Sigmoid colon (tissue), 7 donors: ENCODE data around the gene CKS2. TPM values are rescaled to one million over a fixed set of nuclear protein-coding genes. Genes with fewer than 3 reads are reported as not detected.

Experiments
- DNase-seq: peaks from one replicate; pipeline ENCODE4 v3.0.0-alpha.2; 2019
- H3K27ac ChIP-seq, 4 donors: fragments of 200-600 bp; sonication (generic); one replicate each; pipeline ENCODE4 v1.5.1; 2016 to 2019; ENCODE audit warnings: mild to moderate bottlenecking in 1 of 4
- H3K27me3 ChIP-seq, 3 donors: fragments of 200-600 bp; sonication (generic); one replicate each; pipeline ENCODE4 v1.5.1; 2019; ENCODE audit warnings: mild to moderate bottlenecking in 1 of 3
- H3K36me3 ChIP-seq, 4 donors: fragments of 200-600 bp; sonication (generic); one replicate each; pipeline ENCODE4 v1.5.1; 2016 to 2019
- H3K4me1 ChIP-seq, 4 donors: fragments of 200-600 bp; sonication (generic); one replicate each; pipeline ENCODE4 v1.5.1; 2017 to 2019
- H3K4me3 ChIP-seq, 4 donors: fragments of 200-600 bp; sonication (generic); one replicate each; pipeline ENCODE4 v1.5.1; 2017 to 2019; ENCODE audit warnings: mild to moderate bottlenecking in 2 of 4, moderate library complexity in 1 of 4
- H3K9me3 ChIP-seq, 4 donors: fragments of 200-600 bp in 3 of 4; sonication (generic) in 3 of 4; one replicate each; pipeline versions ENCODE4 v1.5.1 to v1.6.1; 2013 to 2019
- CTCF ChIP-seq, 4 experiments: fragments of 450-650 bp in 3 of 4; fragments of 200-600 bp in 1 of 4; IDR thresholded peaks; one replicate each; pipeline ENCODE4 v1.5.1; 2016 to 2019; ENCODE audit warnings: antibody characterized with exemption in 4 of 4, mild to moderate bottlenecking in 3 of 4, moderate library complexity in 2 of 4
- EP300 ChIP-seq, 4 donors: sonication (generic); formaldehyde crosslinking; IDR thresholded peaks; one replicate each; pipeline ENCODE4 v1.6.1; 2017; ENCODE audit warnings: antibody characterized with exemption in 4 of 4
- POLR2A ChIP-seq, 2 donors: fragments of 450-650 bp; IDR thresholded peaks; one replicate each; pipeline ENCODE4 v1.6.1; 2016; ENCODE audit warnings: antibody characterized with exemption in 2 of 2, mild to moderate bottlenecking in 2 of 2, moderate library complexity in 2 of 2
- POLR2AphosphoS5 ChIP-seq, 4 donors: sonication (generic); formaldehyde crosslinking; IDR thresholded peaks; one replicate each; pipeline ENCODE4 v1.6.1; 2017; ENCODE audit warnings: antibody characterized with exemption in 4 of 4
- WGBS, 2 donors: extraction: QIAGEN DNeasy Blood & Tissue Kit; methylation state at CpG; one replicate each; pipeline ENCODE4 v1.1.7; 2013; 5-methylcytosine and 5-hydroxymethylcytosine counted together
- intact Hi-C: fragments of 100-400 bp; cut with DNase I; formaldehyde crosslinking; loops from one replicate; pipeline ENCODE4 v1.15.1; 2023
- polyA plus RNA-seq, 3 donors: library from polyadenylated mRNA; stranded (reverse); fragments of 200-250 nt; gene quantifications; one replicate each; pipeline ENCODE4 v1.2.3, GENCODE V29; 2013
- total RNA-seq, 4 donors: library from RNA; depleted of rRNA; stranded (reverse); fragments of >200 nt; gene quantifications; one replicate each; pipeline ENCODE4 v1.1.0, GENCODE V29; 2016
- donor health status: healthy with polysubstance abuse.
- donor health status: Bipolar disorder and iron deficiency.
- donor health status: healthy.

Gene CKS2
- total and polyA plus RNA-seq, 7 donors: 4.7 to 151 (median 18.9) TPM

GRCh38 chr9:89309166-89309565 is 1.8 kb upstream of the CKS2 start:
- peak overlapping the region; percentile 99 to 100 (median 100) for H3K27ac ChIP-seq
- no peak for TF ChIP-seq EP300 (IDR thresholded peaks at IDR 0.05)
- TF ChIP-seq POLR2A (IDR thresholded peaks at IDR 0.05): no peak
- no peak for TF ChIP-seq POLR2AphosphoS5 (IDR thresholded peaks at IDR 0.05)
- no peak for TF ChIP-seq CTCF (IDR thresholded peaks at IDR 0.05)
- WGBS, 2 donors: 87 to 91% methylated on average over 6 of the region's 6 CpGs
- no peaks in the 10 kb centered on the region for H3K27me3 ChIP-seq
- intact Hi-C loops: loop anchor here (5.0 kb wide), 1 partner anchor 127 kb away; no protein-coding TSS in a partner anchor
- H3K4me1 ChIP-seq: peaks cover 0 to 33% (median 23%) of the 10 kb centered on the region in 4 donors
- H3K9me3 ChIP-seq: no peaks in the 10 kb centered on the region
- DNase-seq: no peak
- no peaks in the 10 kb centered on the region for H3K36me3 ChIP-seq
- no peak overlapping the region for H3K4me3 ChIP-seq

GRCh38 chr9:89309608-89310474 is 1.2 kb upstream of the CKS2 start:
- intact Hi-C loops: loop anchor here (5.0 kb wide), 1 partner anchor 128 kb away; no protein-coding TSS in a partner anchor
- H3K27me3 ChIP-seq: no peaks in the 10 kb centered on the region

GRCh38 chr9:89311346-89312221 is 589 bp downstream of the CKS2 start:
- H3K36me3 ChIP-seq: no peaks in the 10 kb centered on the region
- H3K9me3 ChIP-seq: no peaks in the 10 kb centered on the region
- no peaks in the 10 kb centered on the region for H3K27me3 ChIP-seq
- peak overlapping the region; percentile 51 to 97 (median 83) for H3K4me3 ChIP-seq
- intact Hi-C loops: no loop called here
- peak; percentile 67 for DNase-seq
- no peak for TF ChIP-seq CTCF (IDR thresholded peaks at IDR 0.05)
- no peak for TF ChIP-seq POLR2A (IDR thresholded peaks at IDR 0.05)
- TF ChIP-seq POLR2AphosphoS5 (IDR thresholded peaks at IDR 0.05): no peak
- TF ChIP-seq EP300 (IDR thresholded peaks at IDR 0.05): no peak
- H3K27ac ChIP-seq: peak overlapping the region; percentile 76 to 100 (median 99)
- H3K4me1 ChIP-seq: peaks cover 0 to 33% (median 23%) of the 10 kb centered on the region in 4 donors
- WGBS, 2 donors: 0 to 1% methylated on average over 54 of the region's 54 CpGs

More at GRCh38 chr9:89309608-89310474, 1.2 kb upstream of the CKS2 start:
- H3K27ac ChIP-seq: peak overlapping the region; percentile 99 to 100 (median 100)
- 7 to 19% methylated on average over 23 of the region's 23 CpGs for WGBS, 2 donors
- TF ChIP-seq CTCF (IDR thresholded peaks at IDR 0.05) (no peak), POLR2AphosphoS5 (IDR thresholded peaks at IDR 0.05) (no peak), EP300 (IDR thresholded peaks at IDR 0.05) (no peak), POLR2A (IDR thresholded peaks at IDR 0.05) (no peak)
- DNase-seq: no peak
- H3K36me3 ChIP-seq: no peaks in the 10 kb centered on the region
- peak overlapping the region; percentile 66 to 97 (median 80) for H3K4me3 ChIP-seq
- H3K9me3 ChIP-seq: no peaks in the 10 kb centered on the region
- H3K4me1 ChIP-seq: peaks cover 0 to 33% (median 23%) of the 10 kb centered on the region in 4 donors

GRCh38 chr9:89312222-89312571 is 1.2 kb downstream of the CKS2 start:
- peak overlapping the region in 1 of 4 donors; percentile 100 for H3K27ac ChIP-seq
- no peaks in the 10 kb centered on the region for H3K36me3 ChIP-seq
- no peak for TF ChIP-seq POLR2AphosphoS5 (IDR thresholded peaks at IDR 0.05)
- TF ChIP-seq EP300 (IDR thresholded peaks at IDR 0.05): no peak
- TF ChIP-seq POLR2A (IDR thresholded peaks at IDR 0.05): no peak
- TF ChIP-seq CTCF (IDR thresholded peaks at IDR 0.05): no peak
- no peaks in the 10 kb centered on the region for H3K9me3 ChIP-seq
- 1% methylated on average over 8 of the region's 8 CpGs for WGBS, 2 donors
- H3K4me3 ChIP-seq: peak overlapping the region in 3 of 4 donors; percentile 78 to 97 (median 88)
- H3K27me3 ChIP-seq: no peaks in the 10 kb centered on the region
- no peak for DNase-seq
- peaks cover 0 to 33% (median 24%) of the 10 kb centered on the region in 4 donors for H3K4me1 ChIP-seq
- intact Hi-C loops: no loop called here
